ENCODE results near the gene EIF3M. TPM values are rescaled to one million over a fixed set of nuclear protein-coding genes. Genes with fewer than 3 reads are reported as not detected.

Gene EIF3M
- polyA plus RNA-seq, 1 donor (not counting 4 experiments of a cell fraction or from before 2014, with no cell fraction given) = 593 TPM

DNA sequence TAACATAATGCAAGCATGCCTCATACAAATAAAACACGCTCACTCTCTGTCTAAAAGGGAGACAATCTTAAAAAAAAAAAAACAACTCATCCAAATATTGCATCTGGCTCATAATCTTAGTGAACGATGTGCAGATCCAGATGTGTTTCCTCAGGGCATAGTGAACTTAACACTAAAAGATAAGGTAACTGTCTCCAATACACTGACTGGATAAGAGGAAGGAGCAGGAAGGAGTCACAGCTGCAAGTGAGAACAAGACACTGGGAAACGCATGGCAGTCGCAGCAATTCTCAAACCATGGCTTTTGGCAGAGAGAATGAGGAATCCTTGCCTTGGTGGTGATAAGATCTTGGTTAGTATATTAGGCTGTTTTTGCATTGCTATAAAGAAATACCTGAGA is 9.2 kb upstream of the EIF3M start:
- FAIRE-seq (no peak), DNase-seq (ENCODE audit: low read depth, low spot score) (no peak)
- no peaks in the 10 kb centered on the region for H3K4me1 ChIP-seq (ENCODE audit: control insufficient read depth, extremely low read depth, insufficient read depth, low read length)
- no peaks in the 10 kb centered on the region for H3K36me3 ChIP-seq (ENCODE audit: control insufficient read depth in 2 of 2, extremely low read depth in 1 of 2, insufficient read depth in 2 of 2, low read length in 2 of 2)
- H2AFZ ChIP-seq (ENCODE audit: control insufficient read depth, low read length) = no peak overlapping the region
- no peak overlapping the region for H3K4me3 ChIP-seq (ENCODE audit: control insufficient read depth in 2 of 3, extremely low read depth in 1 of 3, insufficient read depth in 2 of 3, low read depth in 1 of 3, low read length in 3 of 3)
- no peak for TF ChIP-seq EZH2 (IDR thresholded peaks at IDR 0.05; ENCODE audit: low read length)
- TF ChIP-seq, protein P1, sequence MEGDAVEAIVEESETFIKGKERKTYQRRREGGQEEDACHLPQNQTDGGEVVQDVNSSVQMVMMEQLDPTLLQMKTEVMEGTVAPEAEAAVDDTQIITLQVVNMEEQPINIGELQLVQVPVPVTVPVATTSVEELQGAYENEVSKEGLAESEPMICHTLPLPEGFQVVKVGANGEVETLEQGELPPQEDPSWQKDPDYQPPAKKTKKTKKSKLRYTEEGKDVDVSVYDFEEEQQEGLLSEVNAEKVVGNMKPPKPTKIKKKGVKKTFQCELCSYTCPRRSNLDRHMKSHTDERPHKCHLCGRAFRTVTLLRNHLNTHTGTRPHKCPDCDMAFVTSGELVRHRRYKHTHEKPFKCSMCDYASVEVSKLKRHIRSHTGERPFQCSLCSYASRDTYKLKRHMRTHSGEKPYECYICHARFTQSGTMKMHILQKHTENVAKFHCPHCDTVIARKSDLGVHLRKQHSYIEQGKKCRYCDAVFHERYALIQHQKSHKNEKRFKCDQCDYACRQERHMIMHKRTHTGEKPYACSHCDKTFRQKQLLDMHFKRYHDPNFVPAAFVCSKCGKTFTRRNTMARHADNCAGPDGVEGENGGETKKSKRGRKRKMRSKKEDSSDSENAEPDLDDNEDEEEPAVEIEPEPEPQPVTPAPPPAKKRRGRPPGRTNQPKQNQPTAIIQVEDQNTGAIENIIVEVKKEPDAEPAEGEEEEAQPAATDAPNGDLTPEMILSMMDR (optimal IDR thresholded peaks at IDR 0.05 in 1 of 3, IDR thresholded peaks at IDR 0.05 in 1 of 3, conservative IDR thresholded peaks at IDR 0.05 in 1 of 3; ENCODE audit: extremely low read depth in 1 of 3, insufficient read depth in 2 of 3, low read length in 3 of 3) = no peak
- H3K9me1 ChIP-seq (ENCODE audit: control insufficient read depth, extremely low read depth, insufficient read depth, low read length) = no peaks in the 10 kb centered on the region
- H3K79me2 ChIP-seq (ENCODE audit: control insufficient read depth, insufficient read depth, low read length) = no peaks in the 10 kb centered on the region
- no peak overlapping the region for H3K9ac ChIP-seq (ENCODE audit: control insufficient read depth, extremely low read depth, insufficient read depth, low read length)
- no peak overlapping the region for H3K27ac ChIP-seq (ENCODE audit: control insufficient read depth, insufficient read depth, low read length)
- no peaks in the 10 kb centered on the region for H3K27me3 ChIP-seq (ENCODE audit: control insufficient read depth, extremely low read depth, insufficient read depth, low read length)
- dilution Hi-C loops (cut with MboI; ENCODE audit: extremely low pct_ligation_motif_present, low sequenced_read_pairs) = no loop called here
- H3K4me2 ChIP-seq (ENCODE audit: control insufficient read depth, extremely low read depth, insufficient read depth, low read depth, low read length) = no peak overlapping the region
- H4K20me1 ChIP-seq (ENCODE audit: control insufficient read depth, extremely low read depth, insufficient read depth, low read length) = no peaks in the 10 kb centered on the region
- H3K9me3 ChIP-seq (ENCODE audit: control insufficient read depth, low read depth, low read length) = no peaks in the 10 kb centered on the region

DNA sequence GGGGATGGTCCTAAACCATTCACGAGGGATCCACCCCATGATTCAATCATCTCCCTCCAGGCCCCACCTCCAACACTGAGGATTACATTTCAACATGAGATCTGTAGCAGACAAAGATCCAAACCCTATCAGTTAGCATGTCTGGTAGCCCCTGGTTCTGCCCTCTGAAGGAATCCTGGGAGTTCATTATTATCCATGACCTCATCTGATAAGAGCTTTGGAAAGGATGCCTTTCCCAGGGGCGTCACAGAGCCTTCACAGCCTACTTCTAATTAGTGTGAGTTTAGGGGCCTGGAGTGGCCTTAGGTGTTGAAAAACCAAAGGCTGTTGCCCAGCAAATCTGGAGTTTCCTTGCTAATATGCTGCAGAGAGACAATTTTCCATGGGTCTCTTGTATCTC is 8.6 kb upstream of the EIF3M start:
- Histone ChIP-seq H3K27me3 (ENCODE audit: control insufficient read depth, extremely low read depth, insufficient read depth, low read length) (no peaks in the 10 kb centered on the region), H2AFZ (ENCODE audit: control insufficient read depth, low read length) (no peak overlapping the region), H3K4me1 (ENCODE audit: control insufficient read depth, extremely low read depth, insufficient read depth, low read length) (no peaks in the 10 kb centered on the region), H3K9me1 (ENCODE audit: control insufficient read depth, extremely low read depth, insufficient read depth, low read length) (no peaks in the 10 kb centered on the region), H3K9me3 (ENCODE audit: control insufficient read depth, low read depth, low read length) (no peaks in the 10 kb centered on the region), H3K4me3 (ENCODE audit: control insufficient read depth in 2 of 3, extremely low read depth in 1 of 3, insufficient read depth in 2 of 3, low read depth in 1 of 3, low read length in 3 of 3) (no peak overlapping the region), H3K79me2 (ENCODE audit: control insufficient read depth, insufficient read depth, low read length) (no peaks in the 10 kb centered on the region), H4K20me1 (ENCODE audit: control insufficient read depth, extremely low read depth, insufficient read depth, low read length) (no peaks in the 10 kb centered on the region), H3K27ac (ENCODE audit: control insufficient read depth, insufficient read depth, low read length) (no peak overlapping the region), H3K4me2 (ENCODE audit: control insufficient read depth, extremely low read depth, insufficient read depth, low read depth, low read length) (no peak overlapping the region), H3K9ac (ENCODE audit: control insufficient read depth, extremely low read depth, insufficient read depth, low read length) (no peak overlapping the region), H3K36me3 (ENCODE audit: control insufficient read depth in 2 of 2, extremely low read depth in 1 of 2, insufficient read depth in 2 of 2, low read length in 2 of 2) (no peaks in the 10 kb centered on the region)
- TF ChIP-seq EZH2 (IDR thresholded peaks at IDR 0.05; ENCODE audit: low read length) = no peak
- TF ChIP-seq, protein P1 (optimal IDR thresholded peaks at IDR 0.05 in 1 of 3, IDR thresholded peaks at IDR 0.05 in 1 of 3, conservative IDR thresholded peaks at IDR 0.05 in 1 of 3; ENCODE audit: extremely low read depth in 1 of 3, insufficient read depth in 2 of 3, low read length in 3 of 3) = no peak
- DNase-seq (ENCODE audit: low read depth, low spot score) = no peak
- dilution Hi-C loops (cut with MboI; ENCODE audit: extremely low pct_ligation_motif_present, low sequenced_read_pairs) = no loop called here
- no peak for FAIRE-seq

Data from keratinocyte (primary cell).